LNCAP (cell line): ENCODE results near the gene TMPRSS13.

ENCODE experiments used
- CTCF ChIP-seq: fragments of 450-650 bp; IDR thresholded peaks from 2 replicates; pipeline ENCODE4 v1.5.1; 2017; ENCODE audit warnings: mild to moderate bottlenecking

Gene TMPRSS13

GRCh38 chr11:117892651-117893050 is 36.6 kb downstream of the TMPRSS13 start:
- no peak for TF ChIP-seq CTCF

GRCh38 chr11:117891362-117891761 is 37.8 kb downstream of the TMPRSS13 start:
- no peak for TF ChIP-seq CTCF

GRCh38 chr11:117888139-117888566 is 41.0 kb downstream of the TMPRSS13 start:
- TF ChIP-seq CTCF: no peak

- no peak for TF ChIP-seq CTCF
These were observed 41.6 kb downstream of the TMPRSS13 start for GRCh38 chr11:117887431-117888138.

GRCh38 chr11:117885777-117886176 is 43.4 kb downstream of the TMPRSS13 start:
- no peak for TF ChIP-seq CTCF

GRCh38 chr11:117884994-117885393 is 44.2 kb downstream of the TMPRSS13 start:
- no peak for TF ChIP-seq CTCF

- TF ChIP-seq CTCF: no peak
These were observed 46.1 kb downstream of the TMPRSS13 start for GRCh38 chr11:117883063-117883462.
